Endometrial microvascular endothelial cells (primary cell): ENCODE measurements around the gene TRPM2. TPM values are rescaled to one million over a fixed set of nuclear protein-coding genes. Genes with fewer than 3 reads are reported as not detected.
"Not testable (repeated sequence)": the region's sequence is repeated elsewhere in the genome, so short reads cannot be mapped to it uniquely, and the experiment has no call there.

Experiments used
- in situ Hi-C: cut with HindIII; loops from 2 replicates; pipeline ENCODE4 v1.10.0; 2017; ENCODE audit warnings: low sequenced_read_pairs, low pct_unique_long_range_greater_than_20kb; ENCODE audit errors: inconsistent ontology term
- total RNA-seq: library from RNA; depleted of rRNA; stranded (reverse); fragments of >200 nt; gene quantifications from one replicate; pipeline ENCODE4 v1.2.3, GENCODE V29; 2015; ENCODE audit errors: inconsistent ontology term

Gene TRPM2
- total RNA-seq, 1 donor from 2014 or later = 19.0 TPM

DNA sequence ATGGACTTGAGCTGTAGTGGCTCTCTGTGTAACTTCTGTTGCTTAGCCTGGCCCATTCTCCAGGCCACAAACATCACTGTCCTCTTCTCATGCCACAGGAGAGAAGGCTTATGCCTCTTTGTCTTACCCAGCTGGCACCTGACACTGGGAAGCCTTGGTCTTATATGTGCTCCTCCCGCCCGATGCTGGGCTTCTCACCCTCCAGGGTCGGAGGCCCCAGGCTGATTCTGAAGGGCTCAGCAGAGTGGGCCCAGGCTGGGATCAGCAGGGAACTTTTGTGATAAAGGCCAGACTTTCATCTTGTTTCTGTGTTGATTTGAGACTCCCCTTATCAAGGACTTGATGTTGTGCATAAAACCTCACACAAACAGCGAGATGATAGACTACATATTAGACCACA lies 29.8 kb downstream of the TRPM2 start:
- in situ Hi-C loops = no loop called here

- in situ Hi-C loops = no loop called here
These were observed 31.5 kb downstream of the TRPM2 start for GRCh38 chr21:44384968-44385367.

DNA sequence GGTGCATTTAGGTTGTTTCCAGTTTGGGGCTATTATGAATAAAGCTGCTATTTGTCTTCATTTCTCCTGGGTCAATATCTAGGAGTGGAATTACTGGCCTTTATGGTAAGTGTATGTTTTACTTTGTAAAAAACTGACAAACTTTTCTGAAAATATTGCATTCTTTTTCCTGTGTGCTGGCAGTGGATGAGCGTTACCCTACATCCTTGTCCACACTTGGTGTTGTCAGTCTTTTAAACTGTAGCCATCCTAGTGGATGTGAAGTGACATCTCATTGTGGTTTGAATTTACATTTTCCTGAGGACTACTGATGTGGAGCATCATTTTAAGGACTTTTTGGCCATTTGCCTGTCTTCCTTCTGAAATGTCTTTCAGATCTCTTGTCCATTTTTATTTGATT lies 35.9 kb downstream of the TRPM2 start:
- in situ Hi-C loops = no loop called here

- in situ Hi-C loops = no loop called here
These were observed 37.5 kb downstream of the TRPM2 start for GRCh38 chr21:44390886-44391285.

DNA sequence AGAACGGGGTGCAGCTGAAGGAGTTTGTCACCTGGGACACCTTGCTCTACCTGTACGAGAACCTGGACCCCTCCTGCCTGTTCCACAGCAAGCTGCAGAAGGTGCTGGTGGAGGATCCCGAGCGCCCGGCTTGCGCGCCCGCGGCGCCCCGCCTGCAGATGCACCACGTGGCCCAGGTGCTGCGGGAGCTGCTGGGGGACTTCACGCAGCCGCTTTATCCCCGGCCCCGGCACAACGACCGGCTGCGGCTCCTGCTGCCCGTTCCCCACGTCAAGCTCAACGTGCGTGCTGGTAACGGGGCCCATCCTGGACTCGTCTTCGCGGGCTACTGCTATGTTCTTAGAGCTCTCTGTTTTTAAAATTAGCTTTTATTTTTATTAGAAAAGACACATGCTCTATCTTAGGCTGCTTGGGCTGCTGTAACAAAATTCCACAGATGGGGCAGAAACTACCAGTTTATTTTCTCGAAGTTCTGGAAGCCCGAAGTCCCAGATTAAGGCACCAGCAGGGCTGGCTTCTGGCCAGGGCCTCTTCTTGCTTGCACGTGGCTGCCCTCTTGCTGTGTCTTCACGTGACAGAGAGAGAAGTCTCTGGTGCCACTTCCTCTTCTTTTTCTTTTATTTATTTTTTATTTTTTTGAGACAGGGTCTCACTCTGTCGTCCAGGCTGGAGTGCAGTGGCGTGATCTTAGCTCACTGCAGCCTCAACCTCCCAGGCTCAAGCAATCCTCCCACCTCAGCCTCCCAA lies 38.1 kb downstream of the TRPM2 start:
- in situ Hi-C loops = no loop called here

GRCh38 chr21:44392185-44392584 lies 38.8 kb downstream of the TRPM2 start:
- in situ Hi-C loops = no loop called here

- in situ Hi-C loops = no loop called here
These were observed 39.5 kb downstream of the TRPM2 start for GRCh38 chr21:44392916-44393315.

DNA sequence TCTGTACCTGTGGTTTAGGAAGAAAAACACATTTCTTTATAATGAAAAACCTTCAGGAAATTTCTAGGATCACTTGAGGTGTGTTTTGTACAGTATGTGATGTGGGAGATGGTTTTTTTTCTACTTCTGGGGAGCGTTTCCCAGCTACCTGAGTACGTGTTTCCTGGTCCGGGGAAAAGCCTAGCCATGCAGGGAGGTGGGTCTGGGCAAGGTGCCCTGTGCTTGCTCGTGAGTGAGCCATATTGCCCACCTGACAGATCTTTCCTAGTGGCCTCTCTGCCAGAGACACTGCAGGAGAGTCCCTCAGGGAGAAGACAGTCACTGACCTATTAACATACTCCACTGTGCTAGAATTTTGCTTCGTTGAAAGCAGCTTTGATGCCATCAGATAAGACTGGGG lies 41.3 kb downstream of the TRPM2 start:
- in situ Hi-C loops = no loop called here

DNA sequence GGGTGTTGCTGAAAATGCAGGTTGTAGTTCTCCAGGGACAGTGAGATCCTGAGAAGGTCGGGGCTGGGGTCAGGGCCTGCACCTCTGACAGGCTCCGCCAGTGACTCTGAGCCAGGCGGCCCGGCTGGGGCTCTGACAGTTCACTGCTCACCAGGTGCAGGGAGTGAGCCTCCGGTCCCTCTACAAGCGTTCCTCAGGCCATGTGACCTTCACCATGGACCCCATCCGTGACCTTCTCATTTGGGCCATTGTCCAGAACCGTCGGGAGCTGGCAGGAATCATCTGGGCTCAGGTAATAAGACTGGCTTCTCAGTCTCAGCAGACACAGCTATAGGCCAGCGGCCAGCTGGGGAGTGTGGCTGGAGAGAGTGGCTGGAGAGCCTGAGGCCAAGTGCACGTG lies 41.8 kb downstream of the TRPM2 start:
- in situ Hi-C loops = no loop called here

GRCh38 chr21:44396803-44397202 lies 43.4 kb downstream of the TRPM2 start:
- in situ Hi-C loops = not testable (repeated sequence)

DNA sequence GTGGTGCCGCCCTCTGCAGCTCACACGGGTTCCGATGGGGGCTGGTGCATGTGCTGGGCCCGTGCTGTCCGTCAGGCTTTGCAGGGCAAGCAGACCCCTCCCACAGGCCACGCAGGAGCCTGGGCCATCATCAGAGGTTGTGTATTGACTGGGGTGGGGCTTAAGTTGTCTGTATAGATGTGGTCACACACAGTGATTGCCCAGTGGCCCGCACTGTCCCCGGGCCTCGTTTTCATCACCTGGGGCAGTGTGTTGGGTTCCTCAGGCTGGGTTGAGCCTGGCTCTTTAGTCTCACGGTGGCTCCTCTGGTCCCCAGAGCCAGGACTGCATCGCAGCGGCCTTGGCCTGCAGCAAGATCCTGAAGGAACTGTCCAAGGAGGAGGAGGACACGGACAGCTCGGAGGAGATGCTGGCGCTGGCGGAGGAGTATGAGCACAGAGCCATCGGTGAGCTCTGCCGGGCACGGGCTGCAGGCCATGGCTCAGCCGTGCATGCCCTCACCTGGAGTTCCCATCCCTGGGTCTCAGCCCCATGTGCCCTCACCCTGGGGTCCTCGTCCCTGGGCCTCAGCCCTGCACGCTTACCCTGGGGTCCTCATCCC lies 44.1 kb downstream of the TRPM2 start:
- in situ Hi-C loops = no loop called here

DNA sequence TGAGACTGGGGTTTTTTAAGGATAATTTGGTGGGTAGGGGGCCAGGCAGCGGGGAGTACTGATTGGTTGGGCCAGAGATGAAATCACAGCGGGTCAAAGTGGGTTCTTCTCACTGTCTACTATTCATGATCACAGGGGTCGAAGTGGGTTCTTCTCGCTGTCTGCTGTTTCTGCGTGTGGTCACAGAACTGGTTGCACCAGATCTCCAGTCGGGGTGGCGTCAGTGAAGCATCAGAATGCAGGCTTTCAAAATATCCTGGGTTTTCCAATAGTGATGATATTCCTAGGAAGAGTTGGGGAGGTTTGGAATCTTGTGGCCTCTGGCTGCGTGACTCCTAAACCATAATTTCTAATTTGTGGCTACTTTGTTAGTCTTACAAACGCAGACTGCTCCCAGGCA lies 45.1 kb downstream of the TRPM2 start:
- in situ Hi-C loops = no loop called here

- in situ Hi-C loops = no loop called here
These were observed 45.9 kb downstream of the TRPM2 start for GRCh38 chr21:44399151-44399954.

- in situ Hi-C loops = no loop called here
These were observed 46.8 kb downstream of the TRPM2 start for GRCh38 chr21:44399955-44400790.

GRCh38 chr21:44400791-44401385 lies 47.5 kb downstream of the TRPM2 start:
- in situ Hi-C loops = no loop called here

DNA sequence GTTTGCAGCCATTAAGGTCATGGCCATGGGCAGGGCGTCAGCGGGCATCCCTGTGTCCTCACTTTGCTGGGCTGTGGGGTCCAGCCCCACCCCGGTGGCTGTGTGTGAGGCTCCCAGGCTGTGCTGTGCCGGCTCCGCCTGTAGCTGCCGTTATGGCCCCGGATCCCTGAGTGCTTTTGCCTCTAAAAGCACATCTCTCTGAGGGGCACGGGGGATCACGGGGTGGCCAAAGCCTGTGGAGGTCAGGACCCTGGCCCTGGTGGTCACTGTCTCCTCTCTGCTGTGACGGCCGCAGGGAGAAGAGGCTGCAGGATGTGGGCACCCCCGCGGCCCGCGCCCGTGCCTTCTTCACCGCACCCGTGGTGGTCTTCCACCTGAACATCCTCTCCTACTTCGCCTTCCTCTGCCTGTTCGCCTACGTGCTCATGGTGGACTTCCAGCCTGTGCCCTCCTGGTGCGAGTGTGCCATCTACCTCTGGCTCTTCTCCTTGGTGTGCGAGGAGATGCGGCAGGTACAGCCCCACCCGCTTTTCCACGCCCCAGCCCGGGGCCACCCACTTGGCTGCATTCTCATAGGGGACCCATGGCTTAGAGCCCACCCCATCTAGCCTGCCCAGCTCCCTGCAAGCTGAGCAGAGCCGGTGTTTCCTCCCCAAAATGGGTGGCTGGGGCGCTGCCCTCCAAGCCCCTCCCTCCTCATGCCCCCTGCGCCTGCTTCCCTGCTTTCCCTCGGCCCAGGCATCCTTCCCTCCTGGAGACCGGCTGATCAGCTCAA lies 48.2 kb downstream of the TRPM2 start:
- in situ Hi-C loops = no loop called here

- in situ Hi-C loops = no loop called here
These were observed 49.1 kb downstream of the TRPM2 start for GRCh38 chr21:44402323-44403105.
